Omental fat pad (tissue), 4 donors: ENCODE results near the gene FBP1. TPM values are rescaled to one million over a fixed set of nuclear protein-coding genes. Genes with fewer than 3 reads are reported as not detected.
"Not testable (repeated sequence)": the region's sequence is repeated elsewhere in the genome, so short reads cannot be mapped to it uniquely, and the experiment has no call there.

Source experiments
- ATAC-seq: fragments of 150-250 bp; one replicate; pipeline ENCODE4 v1.9.1; 2016; ENCODE audit warnings: mild to moderate bottlenecking, moderate library complexity; ENCODE audit not compliant: low FRiP score
- DNase-seq: peaks from one replicate; pipeline ENCODE4 v3.0.0-alpha.2; 2019; ENCODE audit warnings: low spot score
- total RNA-seq, 4 donors: library from RNA; depleted of rRNA; stranded (reverse); fragments of >200 nt; gene quantifications; one replicate each; pipeline ENCODE4 v1.1.0, GENCODE V29; 2016
- TF ChIP-seq, protein P1 (sequence below), 3 donors: fragments of 450-650 bp; IDR thresholded peaks; one replicate each; pipeline ENCODE4 v1.5.1; 2016 to 2017; ENCODE audit warnings: antibody characterized with exemption in 3 of 3, mild to moderate bottlenecking in 3 of 3, moderate library complexity in 2 of 3

Gene FBP1
- total RNA-seq, 4 donors from 2014 or later: 6.9 to 98.5 (median 10.3) TPM

DNA sequence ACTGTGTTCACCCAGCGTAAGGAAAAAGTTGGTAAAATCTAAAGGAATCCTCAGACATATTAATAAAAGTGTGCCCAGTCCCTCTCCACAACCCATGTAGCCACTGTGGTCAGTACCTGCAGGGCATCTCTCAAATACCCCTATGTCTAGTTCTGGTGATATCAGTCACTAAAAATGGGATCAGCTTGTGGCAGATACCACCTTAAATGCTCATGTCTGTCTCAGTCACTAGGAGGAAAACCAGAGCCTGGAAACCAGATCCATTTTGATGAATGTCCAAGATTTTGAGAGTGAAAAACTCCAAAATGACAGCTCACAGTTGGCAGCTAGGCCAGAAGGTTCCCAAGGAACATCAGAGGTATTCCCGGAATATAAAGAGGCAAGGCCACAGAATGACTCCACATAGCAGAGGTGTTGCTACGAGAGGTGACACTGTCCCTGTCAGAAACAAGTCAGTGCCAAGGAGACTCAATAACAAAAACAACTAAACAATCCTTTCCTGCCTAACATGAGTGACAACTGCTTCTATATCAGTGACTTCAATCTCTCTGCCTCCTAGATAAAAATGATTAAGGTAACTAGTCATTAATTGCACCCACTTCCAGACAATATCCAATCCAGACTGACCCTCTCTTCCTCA, 70.9 kb downstream of the FBP1 start:
- TF ChIP-seq, protein P1, sequence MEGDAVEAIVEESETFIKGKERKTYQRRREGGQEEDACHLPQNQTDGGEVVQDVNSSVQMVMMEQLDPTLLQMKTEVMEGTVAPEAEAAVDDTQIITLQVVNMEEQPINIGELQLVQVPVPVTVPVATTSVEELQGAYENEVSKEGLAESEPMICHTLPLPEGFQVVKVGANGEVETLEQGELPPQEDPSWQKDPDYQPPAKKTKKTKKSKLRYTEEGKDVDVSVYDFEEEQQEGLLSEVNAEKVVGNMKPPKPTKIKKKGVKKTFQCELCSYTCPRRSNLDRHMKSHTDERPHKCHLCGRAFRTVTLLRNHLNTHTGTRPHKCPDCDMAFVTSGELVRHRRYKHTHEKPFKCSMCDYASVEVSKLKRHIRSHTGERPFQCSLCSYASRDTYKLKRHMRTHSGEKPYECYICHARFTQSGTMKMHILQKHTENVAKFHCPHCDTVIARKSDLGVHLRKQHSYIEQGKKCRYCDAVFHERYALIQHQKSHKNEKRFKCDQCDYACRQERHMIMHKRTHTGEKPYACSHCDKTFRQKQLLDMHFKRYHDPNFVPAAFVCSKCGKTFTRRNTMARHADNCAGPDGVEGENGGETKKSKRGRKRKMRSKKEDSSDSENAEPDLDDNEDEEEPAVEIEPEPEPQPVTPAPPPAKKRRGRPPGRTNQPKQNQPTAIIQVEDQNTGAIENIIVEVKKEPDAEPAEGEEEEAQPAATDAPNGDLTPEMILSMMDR (IDR thresholded peaks at IDR 0.05): no peak

DNA sequence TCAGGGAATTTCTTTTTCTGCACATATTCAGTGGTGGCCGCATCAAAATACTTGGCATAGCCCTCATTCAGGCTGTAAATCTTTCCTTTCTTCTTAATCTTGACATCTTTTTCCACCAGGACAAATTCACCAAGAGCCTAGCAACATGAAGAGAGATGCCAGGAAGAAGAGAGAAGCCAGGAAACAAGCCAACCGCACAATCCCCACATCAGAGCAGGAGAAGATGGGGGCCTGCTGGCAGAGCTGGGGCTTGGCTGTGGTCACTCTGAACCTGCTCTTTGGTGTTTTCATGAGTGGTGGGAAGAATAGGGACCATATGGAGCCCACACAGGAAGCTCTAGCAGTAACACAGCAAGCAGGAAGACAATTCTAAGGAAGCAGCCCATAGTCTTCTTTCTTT, 72.0 kb downstream of the FBP1 start:
- DNase-seq: no peak
- ATAC-seq: no peak
- TF ChIP-seq, protein P1 (IDR thresholded peaks at IDR 0.05): no peak

More for the DNA sequence above, 70.9 kb downstream of the FBP1 start:
- no peak for ATAC-seq
- DNase-seq: no peak

DNA sequence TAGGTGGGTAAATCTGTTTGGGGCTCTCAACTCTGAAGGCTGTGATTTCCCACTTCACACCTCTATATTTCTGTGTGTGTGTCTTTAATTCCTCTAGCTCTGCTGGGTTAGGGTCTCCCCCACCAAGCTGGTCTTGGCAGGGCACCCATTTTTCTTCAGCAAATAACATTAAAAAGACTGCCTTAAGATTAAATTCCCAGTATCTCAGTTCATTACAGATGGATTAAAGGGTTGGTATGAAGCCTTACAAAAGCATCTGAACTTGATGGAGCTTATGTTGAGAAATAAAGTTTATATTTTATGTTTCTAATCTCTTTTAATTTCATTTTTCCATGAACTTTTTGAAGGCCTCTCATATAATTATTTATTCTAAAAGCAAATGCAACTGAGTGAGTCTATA, 72.8 kb downstream of the FBP1 start:
- DNase-seq (no peak), ATAC-seq (no peak)
- TF ChIP-seq, protein P1 (IDR thresholded peaks at IDR 0.05): no peak

DNA sequence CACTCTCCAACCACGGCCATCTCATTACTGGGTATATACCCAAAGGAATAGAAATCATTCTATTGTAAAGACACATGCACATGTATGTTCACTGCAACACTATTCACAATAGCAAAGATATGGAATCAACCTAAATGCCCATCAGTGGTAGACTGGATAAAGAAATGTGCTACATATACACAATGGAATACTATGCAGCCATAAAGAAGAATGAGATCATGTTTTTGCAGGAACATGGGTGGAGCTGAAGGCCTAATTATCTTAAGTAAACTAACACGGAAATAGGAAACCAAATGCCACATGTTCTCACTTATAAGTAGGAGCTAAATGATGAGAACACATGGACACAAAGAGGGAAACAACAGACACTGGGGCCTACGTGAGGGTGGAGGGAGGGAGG, 75.0 kb downstream of the FBP1 start:
- ATAC-seq, DNase-seq: not testable (repeated sequence)

DNA sequence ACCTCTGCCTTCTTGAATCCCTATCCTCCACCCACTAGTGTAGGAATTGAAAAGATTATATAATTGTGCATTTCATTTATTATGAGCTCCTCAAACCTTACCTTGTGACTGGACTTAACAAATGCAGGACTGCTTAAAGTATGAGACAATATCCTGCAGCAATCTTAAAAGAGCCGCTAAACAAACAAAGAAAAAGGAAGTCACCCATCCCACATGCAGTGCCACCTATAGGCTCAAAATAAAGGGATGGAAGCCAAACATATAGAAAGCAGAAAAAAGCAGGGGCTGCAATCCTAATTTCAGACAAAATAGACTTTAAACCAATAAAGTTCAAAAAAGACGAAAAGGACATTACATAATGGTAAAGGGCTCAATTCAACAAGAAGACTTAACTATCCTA, 75.8 kb downstream of the FBP1 start:
- ATAC-seq (no peak), DNase-seq (no peak)
- TF ChIP-seq, protein P1 (IDR thresholded peaks at IDR 0.05): no peak

DNA sequence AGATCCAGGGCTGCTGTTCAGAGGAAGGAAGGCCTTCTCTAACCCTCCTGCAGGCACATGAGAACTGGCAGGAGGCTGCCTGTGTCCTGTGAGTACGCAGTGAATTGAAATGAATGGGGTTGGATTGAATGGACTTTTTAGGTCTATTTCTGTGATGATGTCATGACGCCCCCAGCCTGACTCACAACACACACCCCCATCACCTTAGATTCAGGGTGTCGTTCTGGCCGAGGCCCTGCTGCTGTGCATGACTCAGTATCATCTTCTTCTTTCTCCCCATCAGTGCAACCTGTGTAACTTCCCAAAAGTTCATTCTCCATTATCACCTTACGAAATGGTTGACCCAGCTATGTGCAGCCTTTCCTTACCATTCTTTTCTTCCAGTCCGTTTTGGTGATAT, 79.1 kb downstream of the FBP1 start:
- DNase-seq: no peak
- TF ChIP-seq, protein P1 (IDR thresholded peaks at IDR 0.05): no peak
- ATAC-seq: no peak

DNA sequence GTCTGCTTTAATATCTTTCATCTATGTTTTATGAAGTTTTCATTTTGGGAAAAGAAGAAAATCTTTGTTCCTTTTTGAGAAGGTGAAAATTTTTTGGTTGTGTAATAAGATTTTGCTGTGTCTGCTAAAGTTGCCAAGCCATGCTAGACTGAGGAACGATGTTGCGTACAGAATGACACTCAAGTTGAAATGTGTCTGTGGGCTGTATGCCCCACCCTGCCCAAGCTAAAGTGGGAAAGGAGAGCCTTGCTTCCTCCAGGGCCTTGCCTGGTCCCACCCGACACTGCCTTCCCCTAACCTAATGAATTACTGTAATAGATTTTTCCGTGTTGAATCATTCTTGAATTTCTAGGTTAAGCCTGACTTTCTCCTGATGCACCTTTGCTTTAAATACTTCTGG, 81.9 kb downstream of the FBP1 start:
- ATAC-seq (no peak), DNase-seq (no peak)
- TF ChIP-seq, protein P1 (IDR thresholded peaks at IDR 0.05): no peak
